ENCODE data around the gene AQP5.

The AQP5 gene

DNA sequence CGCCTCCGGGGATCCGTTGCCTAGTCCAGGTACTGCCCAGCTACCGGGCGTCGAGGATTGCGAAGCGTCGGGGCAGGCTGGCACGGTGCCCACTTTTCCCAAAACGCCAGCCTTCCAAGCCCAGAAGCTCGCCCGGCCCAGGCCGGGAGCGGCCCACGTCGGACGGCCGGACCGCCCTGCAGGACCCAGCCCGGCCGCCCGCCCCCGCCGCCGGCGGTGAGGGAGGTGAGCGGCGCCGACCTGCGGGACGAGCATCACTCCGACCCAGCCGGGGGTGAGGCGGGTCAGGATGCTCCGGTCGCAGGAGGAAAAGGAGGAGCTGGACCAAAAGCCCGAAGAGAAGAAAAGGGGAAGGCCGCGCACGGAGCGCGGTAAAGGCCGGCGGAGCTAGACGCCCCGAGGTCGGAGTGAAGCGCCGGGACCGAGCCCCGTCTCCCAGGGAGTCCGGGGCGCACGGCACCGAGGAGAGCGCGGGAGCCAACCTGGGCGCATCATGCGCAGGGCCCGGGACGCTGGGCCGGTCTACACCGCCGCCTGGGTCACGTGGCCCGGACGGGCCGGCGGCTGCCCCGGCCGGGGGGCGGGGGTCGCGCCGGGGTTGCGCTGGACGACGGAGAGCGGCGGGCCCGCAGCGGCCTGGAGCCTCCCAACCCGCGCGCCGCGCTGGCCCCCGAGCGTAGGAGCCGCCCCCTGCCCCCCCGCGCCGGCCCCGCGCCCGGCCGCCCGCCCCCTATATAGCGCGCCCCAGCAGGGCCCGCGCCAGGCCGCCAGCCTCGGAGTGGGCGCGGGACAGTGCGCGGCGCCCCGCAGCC lies at the start of gene AQP5:
AQP5 (plus strand) TSS at position 762 of the 812 bp plus-strand sequence. CDS start 146 bp downstream, outside the sequence.
- TF ChIP-seq, protein P1, sequence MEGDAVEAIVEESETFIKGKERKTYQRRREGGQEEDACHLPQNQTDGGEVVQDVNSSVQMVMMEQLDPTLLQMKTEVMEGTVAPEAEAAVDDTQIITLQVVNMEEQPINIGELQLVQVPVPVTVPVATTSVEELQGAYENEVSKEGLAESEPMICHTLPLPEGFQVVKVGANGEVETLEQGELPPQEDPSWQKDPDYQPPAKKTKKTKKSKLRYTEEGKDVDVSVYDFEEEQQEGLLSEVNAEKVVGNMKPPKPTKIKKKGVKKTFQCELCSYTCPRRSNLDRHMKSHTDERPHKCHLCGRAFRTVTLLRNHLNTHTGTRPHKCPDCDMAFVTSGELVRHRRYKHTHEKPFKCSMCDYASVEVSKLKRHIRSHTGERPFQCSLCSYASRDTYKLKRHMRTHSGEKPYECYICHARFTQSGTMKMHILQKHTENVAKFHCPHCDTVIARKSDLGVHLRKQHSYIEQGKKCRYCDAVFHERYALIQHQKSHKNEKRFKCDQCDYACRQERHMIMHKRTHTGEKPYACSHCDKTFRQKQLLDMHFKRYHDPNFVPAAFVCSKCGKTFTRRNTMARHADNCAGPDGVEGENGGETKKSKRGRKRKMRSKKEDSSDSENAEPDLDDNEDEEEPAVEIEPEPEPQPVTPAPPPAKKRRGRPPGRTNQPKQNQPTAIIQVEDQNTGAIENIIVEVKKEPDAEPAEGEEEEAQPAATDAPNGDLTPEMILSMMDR (IDR thresholded peaks at IDR 0.05; ENCODE audit: low read depth, low read length): no peak
- no peak for DNase-seq (ENCODE audit: extremely low read depth, low read depth)

DNA sequence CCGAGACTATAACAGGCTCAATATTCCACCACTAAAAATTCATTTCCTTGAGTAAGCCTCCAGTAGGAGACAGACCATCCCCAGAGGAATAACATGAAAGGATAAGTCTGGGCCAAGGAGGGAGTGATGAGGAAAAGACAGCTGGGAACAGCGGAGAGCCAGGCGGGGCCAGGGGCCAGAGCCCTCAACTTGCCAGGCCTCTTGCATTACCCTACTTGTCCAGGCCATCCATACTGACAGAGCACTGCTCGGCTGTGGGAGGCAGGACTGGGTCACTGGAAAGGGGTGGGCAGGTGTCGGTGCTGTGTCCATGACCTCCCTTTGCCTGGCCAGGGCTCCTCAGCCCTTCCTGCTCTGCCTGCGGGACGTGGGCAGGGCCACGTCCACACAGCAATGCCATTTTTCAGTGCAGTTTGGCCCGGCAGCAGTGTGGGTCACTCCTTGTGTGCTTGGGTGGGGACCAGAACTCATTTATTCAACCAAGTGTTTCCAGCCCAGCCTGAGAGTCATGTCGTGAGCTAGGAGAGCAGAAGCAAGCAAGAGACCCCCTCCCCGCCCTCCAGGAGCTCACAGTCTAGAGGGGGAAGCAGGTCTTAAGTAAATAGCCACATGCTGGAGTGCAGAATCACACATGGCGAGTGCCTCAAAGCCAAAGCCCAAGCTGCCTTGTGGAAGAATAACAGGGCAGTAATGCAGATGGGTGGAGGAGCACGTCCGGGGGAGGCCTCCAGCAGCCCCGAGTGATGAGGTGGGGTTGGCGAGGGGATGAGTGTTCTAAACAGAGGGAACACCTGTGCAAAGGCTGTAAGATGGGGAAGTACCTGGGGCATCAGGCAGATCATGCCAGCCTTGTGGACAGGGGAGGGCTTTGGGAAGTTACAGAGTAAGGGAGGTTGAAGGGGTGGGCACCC lies 49.1 kb upstream of the AQP5 start:
- DNase-seq (ENCODE audit: extremely low read depth, low read depth): no peak
- TF ChIP-seq, protein P1 (IDR thresholded peaks at IDR 0.05; ENCODE audit: low read depth, low read length): no peak

DNA sequence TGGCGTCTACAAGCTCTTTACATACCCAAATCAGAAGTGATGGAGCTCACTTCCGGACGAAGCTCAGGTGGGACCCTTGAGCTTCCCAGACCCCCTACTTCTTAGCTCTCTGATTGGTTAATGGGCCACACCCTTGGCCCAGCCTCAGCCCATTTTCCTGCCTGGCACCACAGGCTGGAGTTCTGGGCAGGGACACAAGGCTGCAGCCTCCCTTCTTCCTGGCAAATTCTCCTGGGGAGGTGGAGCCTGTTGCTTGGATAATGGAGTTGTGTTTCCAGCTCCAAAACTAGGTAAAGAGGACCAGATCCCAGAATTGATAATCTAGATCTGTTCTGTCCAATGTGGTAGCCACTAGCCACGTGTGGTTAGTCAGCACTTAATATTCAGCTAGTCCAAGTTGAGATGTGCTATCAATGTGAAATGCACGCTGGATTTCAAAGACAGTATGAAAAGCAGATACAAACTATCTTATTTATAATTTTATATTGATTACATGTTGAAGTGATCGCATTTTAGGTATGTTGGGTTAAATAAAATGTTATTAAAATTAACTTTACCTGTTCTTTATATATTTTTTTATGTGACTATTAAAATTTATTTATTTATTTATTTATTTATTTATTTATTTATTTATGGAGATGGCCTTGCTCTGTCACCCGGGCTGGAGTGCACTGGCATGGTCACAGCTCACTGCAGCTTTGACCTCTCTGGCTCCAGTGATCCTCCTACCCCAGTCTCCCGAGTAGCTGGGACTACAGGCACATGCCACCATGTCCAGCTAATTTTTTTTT lies 45.3 kb upstream of the AQP5 start:
- DNase-seq (ENCODE audit: extremely low read depth, low read depth): no peak
- TF ChIP-seq, protein P1 (IDR thresholded peaks at IDR 0.05; ENCODE audit: low read depth, low read length): no peak

- TF ChIP-seq, protein P1 (IDR thresholded peaks at IDR 0.05; ENCODE audit: low read depth, low read length): no peak
- no peak for DNase-seq (ENCODE audit: extremely low read depth, low read depth)
Measured at GRCh38 chr12:49917166-49917787, 44.4 kb upstream of the AQP5 start.

DNA sequence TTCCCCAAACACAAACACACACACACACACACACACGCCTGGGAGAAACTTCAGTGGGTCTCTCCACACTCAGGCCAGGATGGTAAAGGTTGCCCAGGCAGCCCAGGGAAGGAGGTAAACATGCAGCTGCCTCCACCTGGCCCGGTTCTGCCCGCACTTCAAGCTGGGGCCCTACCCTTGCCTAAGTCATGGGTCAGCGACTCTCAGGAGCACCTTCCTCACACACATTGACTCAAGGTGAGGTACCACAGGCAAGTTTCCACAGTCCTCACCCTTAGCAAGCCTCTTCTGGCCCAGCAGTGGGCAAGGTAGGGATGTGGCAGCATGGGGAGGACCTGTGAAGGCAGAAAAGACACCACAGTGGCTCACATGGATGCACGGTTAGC lies 43.9 kb upstream of the AQP5 start:
- DNase-seq (ENCODE audit: extremely low read depth, low read depth): no peak
- TF ChIP-seq, protein P1 (IDR thresholded peaks at IDR 0.05; ENCODE audit: low read depth, low read length): no peak

GRCh38 chr12:49920241-49920914 lies 41.3 kb upstream of the AQP5 start:
- TF ChIP-seq, protein P1 (IDR thresholded peaks at IDR 0.05; ENCODE audit: low read depth, low read length): no peak
- no peak for DNase-seq (ENCODE audit: extremely low read depth, low read depth)
